Neuron (in vitro differentiated cells): ENCODE results near the gene NUB1.

ENCODE experiments used
- H2AFZ ChIP-seq: one replicate; pipeline ENCODE4 v1.6.1; 2013; ENCODE audit warnings: low read depth, mild to moderate bottlenecking, inconsistent platforms, low read length, moderate library complexity
- H3K27me3 ChIP-seq: one replicate; pipeline ENCODE4 v1.6.1; 2013; ENCODE audit warnings: low read length; ENCODE audit not compliant: insufficient read depth
- H3K36me3 ChIP-seq: one replicate; pipeline ENCODE4 v1.6.1; 2013; ENCODE audit warnings: low read length; ENCODE audit not compliant: insufficient read depth
- H3K4me1 ChIP-seq: one replicate; pipeline ENCODE4 v1.6.1; 2013; ENCODE audit warnings: low read length; ENCODE audit not compliant: insufficient read depth
- H3K4me3 ChIP-seq: 2 replicates; pipeline ENCODE4 v1.5.1; 2013; ENCODE audit warnings: mild to moderate bottlenecking, low read length, moderate library complexity
- H3K9me3 ChIP-seq: one replicate; pipeline ENCODE4 v1.6.1; 2013; ENCODE audit warnings: low read length

NUB1 gene

GRCh38 chr7:151366166-151366879 lies 24.7 kb downstream of the NUB1 start:
- H2AFZ ChIP-seq = no peak overlapping the region
- H3K4me1 ChIP-seq = peaks cover 2% of the 10 kb centered on the region
- no peak overlapping the region for H3K4me3 ChIP-seq
- peaks cover 22% of the 10 kb centered on the region for H3K36me3 ChIP-seq
- peaks cover 6% of the 10 kb centered on the region for H3K9me3 ChIP-seq
- H3K27me3 ChIP-seq = no peaks in the 10 kb centered on the region

GRCh38 chr7:151366880-151367222 lies 25.2 kb downstream of the NUB1 start:
- Histone ChIP-seq H3K4me1 (peaks cover 2% of the 10 kb centered on the region), H3K4me3 (no peak overlapping the region), H3K9me3 (peaks cover 6% of the 10 kb centered on the region)

GRCh38 chr7:151367284-151367683 lies 25.7 kb downstream of the NUB1 start:
- H3K9me3 ChIP-seq = peaks cover 5% of the 10 kb centered on the region
- H3K36me3 ChIP-seq = peaks cover 17% of the 10 kb centered on the region
- peaks cover 2% of the 10 kb centered on the region for H3K4me1 ChIP-seq
- no peak overlapping the region for H3K4me3 ChIP-seq
- H3K27me3 ChIP-seq = no peaks in the 10 kb centered on the region
- no peak overlapping the region for H2AFZ ChIP-seq

More at GRCh38 chr7:151366880-151367222, 25.2 kb downstream of the NUB1 start:
- Histone ChIP-seq H3K27me3 (no peaks in the 10 kb centered on the region), H2AFZ (no peak overlapping the region), H3K36me3 (peaks cover 18% of the 10 kb centered on the region)

GRCh38 chr7:151368136-151368571 lies 26.5 kb downstream of the NUB1 start:
- Histone ChIP-seq H3K4me1 (peaks cover 2% of the 10 kb centered on the region), H3K27me3 (no peaks in the 10 kb centered on the region), H2AFZ (no peak overlapping the region), H3K36me3 (peaks cover 9% of the 10 kb centered on the region), H3K4me3 (no peak overlapping the region), H3K9me3 (no peaks in the 10 kb centered on the region)

GRCh38 chr7:151371266-151371665 lies 29.7 kb downstream of the NUB1 start:
- H3K4me3 ChIP-seq = no peak overlapping the region
- peaks cover 2% of the 10 kb centered on the region for H3K4me1 ChIP-seq
- H2AFZ ChIP-seq = no peak overlapping the region
- no peaks in the 10 kb centered on the region for H3K9me3 ChIP-seq
- no peaks in the 10 kb centered on the region for H3K27me3 ChIP-seq
- peaks cover 23% of the 10 kb centered on the region for H3K36me3 ChIP-seq

GRCh38 chr7:151372612-151373265 lies 31.1 kb downstream of the NUB1 start:
- Histone ChIP-seq H3K9me3 (no peaks in the 10 kb centered on the region), H3K27me3 (no peaks in the 10 kb centered on the region), H2AFZ (no peak overlapping the region), H3K36me3 (peaks cover 36% of the 10 kb centered on the region), H3K4me3 (no peak overlapping the region), H3K4me1 (peaks cover 2% of the 10 kb centered on the region)

GRCh38 chr7:151373599-151373998 lies 32.0 kb downstream of the NUB1 start:
- no peaks in the 10 kb centered on the region for H3K4me1 ChIP-seq
- H3K9me3 ChIP-seq = no peaks in the 10 kb centered on the region
- peaks cover 42% of the 10 kb centered on the region for H3K36me3 ChIP-seq
- H2AFZ ChIP-seq = no peak overlapping the region
- no peaks in the 10 kb centered on the region for H3K27me3 ChIP-seq
- no peak overlapping the region for H3K4me3 ChIP-seq

- Histone ChIP-seq H3K36me3 (peaks cover 45% of the 10 kb centered on the region), H3K4me1 (no peaks in the 10 kb centered on the region), H3K27me3 (no peaks in the 10 kb centered on the region), H3K9me3 (no peaks in the 10 kb centered on the region), H2AFZ (no peak overlapping the region), H3K4me3 (no peak overlapping the region)
Measured at GRCh38 chr7:151374139-151374538, 32.5 kb downstream of the NUB1 start.

- H3K4me3 ChIP-seq = no peak overlapping the region
- no peak overlapping the region for H2AFZ ChIP-seq
- H3K4me1 ChIP-seq = no peaks in the 10 kb centered on the region
- H3K36me3 ChIP-seq = peaks cover 45% of the 10 kb centered on the region
- H3K27me3 ChIP-seq = no peaks in the 10 kb centered on the region
- H3K9me3 ChIP-seq = no peaks in the 10 kb centered on the region
Measured at GRCh38 chr7:151374726-151375125, 33.1 kb downstream of the NUB1 start.

- Histone ChIP-seq H3K9me3 (no peaks in the 10 kb centered on the region), H3K4me1 (no peaks in the 10 kb centered on the region), H2AFZ (no peak overlapping the region), H3K27me3 (no peaks in the 10 kb centered on the region), H3K4me3 (no peak overlapping the region), H3K36me3 (peaks cover 44% of the 10 kb centered on the region)
Measured at GRCh38 chr7:151375530-151376217, 34.1 kb downstream of the NUB1 start.

- H3K36me3 ChIP-seq = peaks cover 44% of the 10 kb centered on the region
- no peaks in the 10 kb centered on the region for H3K4me1 ChIP-seq
- no peak overlapping the region for H2AFZ ChIP-seq
- H3K9me3 ChIP-seq = no peaks in the 10 kb centered on the region
- no peak overlapping the region for H3K4me3 ChIP-seq
- H3K27me3 ChIP-seq = no peaks in the 10 kb centered on the region
Measured at GRCh38 chr7:151376218-151376902, 34.7 kb downstream of the NUB1 start.

GRCh38 chr7:151377406-151377805 lies 35.8 kb downstream of the NUB1 start:
- Histone ChIP-seq H3K4me3 (no peak overlapping the region), H3K36me3 (peaks cover 44% of the 10 kb centered on the region), H2AFZ (no peak overlapping the region), H3K4me1 (no peaks in the 10 kb centered on the region), H3K27me3 (no peaks in the 10 kb centered on the region), H3K9me3 (no peaks in the 10 kb centered on the region)

- Histone ChIP-seq H2AFZ (no peak overlapping the region), H3K27me3 (no peaks in the 10 kb centered on the region), H3K9me3 (no peaks in the 10 kb centered on the region), H3K36me3 (peaks cover 44% of the 10 kb centered on the region), H3K4me3 (no peak overlapping the region), H3K4me1 (no peaks in the 10 kb centered on the region)
Measured at GRCh38 chr7:151378011-151378410, 36.4 kb downstream of the NUB1 start.
